Stimulated activated naive CD8-positive, alpha-beta T cell treated with anti-CD3 and anti-CD28 coated beads, Interleukin-15, Interleukin-2, amounts not matched to agents 100 ng/mL and 50 ng/mL, for 24 hours (primary cell): ENCODE measurements around the gene OR2A1.
"Not testable (repeated sequence)": the region's sequence is repeated elsewhere in the genome, so short reads cannot be mapped to it uniquely, and the experiment has no call there.

Experiments used
- H3K27ac Mint-ChIP-seq: one replicate; pipeline ENCODE4 v1.8.0; 2021; ENCODE audit warnings: mild to moderate bottlenecking, mixed read lengths
- H3K27me3 Mint-ChIP-seq: one replicate; pipeline ENCODE4 v1.8.0; 2021; ENCODE audit warnings: mixed read lengths
- H3K36me3 Mint-ChIP-seq: one replicate; pipeline ENCODE4 v1.8.0; 2021; ENCODE audit warnings: low read depth, mixed read lengths
- H3K4me1 Mint-ChIP-seq: one replicate; pipeline ENCODE4 v1.8.0; 2021; ENCODE audit warnings: low read depth, mixed read lengths
- H3K4me3 Mint-ChIP-seq: one replicate; pipeline ENCODE4 v1.8.0; 2021; ENCODE audit warnings: mild to moderate bottlenecking, mixed read lengths
- H3K9me3 Mint-ChIP-seq: one replicate; pipeline ENCODE4 v1.8.0; 2021; ENCODE audit warnings: mixed read lengths

The OR2A1 gene

DNA sequence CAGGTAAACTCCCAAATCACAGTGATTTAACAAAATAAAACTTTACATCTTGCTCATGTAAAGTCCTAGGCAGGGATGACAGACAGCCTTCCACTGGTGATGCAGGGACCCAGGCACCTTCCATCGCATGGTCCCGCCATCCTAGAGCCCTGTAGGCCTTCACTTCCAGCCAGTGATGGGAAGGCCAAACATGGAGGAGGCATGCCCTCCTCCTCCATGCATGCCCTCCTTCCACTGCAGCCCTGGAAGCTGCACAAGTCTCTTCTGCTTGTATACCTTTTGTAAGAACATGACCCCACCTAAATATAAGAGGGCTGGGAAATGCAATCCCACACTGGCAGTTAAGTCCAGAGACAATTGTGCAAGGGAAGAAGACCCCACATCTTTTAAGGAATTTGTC is 2.5 kb upstream of the OR2A1 start:
- not testable (repeated sequence) for H3K4me1 Mint-ChIP-seq, H3K27ac Mint-ChIP-seq, H3K9me3 Mint-ChIP-seq, H3K4me3 Mint-ChIP-seq, H3K36me3 Mint-ChIP-seq, H3K27me3 Mint-ChIP-seq

DNA sequence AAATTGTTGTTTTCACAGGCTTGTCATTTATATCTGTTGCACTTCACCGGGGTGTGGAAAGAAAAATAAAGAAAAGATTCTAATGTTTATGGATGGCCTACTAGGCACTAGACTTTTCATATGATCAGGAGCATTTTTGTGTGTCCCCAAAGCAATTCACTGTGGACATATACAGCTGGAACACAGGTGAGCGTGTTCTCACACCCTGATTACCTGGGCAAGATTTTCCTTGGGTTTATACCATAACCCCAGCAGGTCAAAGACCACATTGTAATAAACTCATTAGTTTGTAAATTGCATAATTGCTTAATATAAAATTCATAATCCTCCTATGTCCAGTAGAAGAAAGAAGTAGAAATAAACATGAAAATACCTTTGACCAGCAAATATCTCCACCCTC is 1.0 kb upstream of the OR2A1 start:
- not testable (repeated sequence) for H3K36me3 Mint-ChIP-seq, H3K4me3 Mint-ChIP-seq, H3K9me3 Mint-ChIP-seq, H3K27ac Mint-ChIP-seq, H3K4me1 Mint-ChIP-seq, H3K27me3 Mint-ChIP-seq

DNA sequence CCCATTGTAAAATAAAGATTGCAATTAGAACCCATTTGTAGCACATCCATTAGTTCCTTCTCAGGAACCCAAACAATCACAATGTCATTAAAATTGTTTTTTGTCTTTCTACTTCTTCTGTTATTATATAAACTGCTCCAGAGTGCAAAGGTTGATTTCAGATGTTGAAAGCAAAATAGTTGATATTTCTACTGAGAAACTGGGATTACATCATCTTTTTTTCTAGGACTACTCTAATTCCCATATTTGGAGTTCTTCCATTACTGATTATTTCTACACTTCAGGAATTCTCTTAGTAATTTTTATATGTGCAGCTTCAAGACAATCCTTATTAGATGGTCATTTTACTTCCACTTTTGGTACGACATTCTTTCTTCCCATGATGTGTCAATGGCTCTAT is 5.3 kb downstream of the OR2A1 start:
- H3K4me1 Mint-ChIP-seq, H3K9me3 Mint-ChIP-seq, H3K36me3 Mint-ChIP-seq, H3K27ac Mint-ChIP-seq, H3K4me3 Mint-ChIP-seq, H3K27me3 Mint-ChIP-seq: not testable (repeated sequence)

GRCh38 chr7:144319547-144319946 is 7.3 kb downstream of the OR2A1 start:
- H3K36me3 Mint-ChIP-seq, H3K9me3 Mint-ChIP-seq, H3K4me3 Mint-ChIP-seq, H3K27me3 Mint-ChIP-seq, H3K27ac Mint-ChIP-seq, H3K4me1 Mint-ChIP-seq: not testable (repeated sequence)

- H3K27me3 Mint-ChIP-seq, H3K4me3 Mint-ChIP-seq, H3K27ac Mint-ChIP-seq, H3K9me3 Mint-ChIP-seq, H3K36me3 Mint-ChIP-seq, H3K4me1 Mint-ChIP-seq: not testable (repeated sequence)
Observed at GRCh38 chr7:144321677-144322206, 9.5 kb downstream of the OR2A1 start.

DNA sequence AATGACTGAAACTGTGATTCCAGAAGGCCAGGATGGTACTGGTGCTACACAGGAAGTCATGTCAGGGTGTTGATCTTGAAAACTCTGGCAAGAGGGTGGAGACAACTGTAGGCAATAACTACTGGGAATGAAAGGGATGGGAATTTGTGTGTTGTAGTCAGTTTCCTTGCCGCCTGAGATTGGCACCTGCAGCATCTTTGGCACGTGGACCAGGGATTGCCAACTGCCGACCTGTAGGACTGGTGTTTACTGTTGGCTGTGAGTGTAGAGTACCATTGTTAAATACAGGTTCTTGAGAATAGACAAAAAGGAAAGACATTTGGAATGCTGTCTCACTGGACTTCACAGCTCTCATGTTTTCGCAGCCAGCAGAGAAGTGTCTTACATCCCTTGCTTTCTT is 11.1 kb downstream of the OR2A1 start:
- H3K27me3 Mint-ChIP-seq, H3K4me3 Mint-ChIP-seq, H3K9me3 Mint-ChIP-seq, H3K4me1 Mint-ChIP-seq, H3K27ac Mint-ChIP-seq, H3K36me3 Mint-ChIP-seq: not testable (repeated sequence)

DNA sequence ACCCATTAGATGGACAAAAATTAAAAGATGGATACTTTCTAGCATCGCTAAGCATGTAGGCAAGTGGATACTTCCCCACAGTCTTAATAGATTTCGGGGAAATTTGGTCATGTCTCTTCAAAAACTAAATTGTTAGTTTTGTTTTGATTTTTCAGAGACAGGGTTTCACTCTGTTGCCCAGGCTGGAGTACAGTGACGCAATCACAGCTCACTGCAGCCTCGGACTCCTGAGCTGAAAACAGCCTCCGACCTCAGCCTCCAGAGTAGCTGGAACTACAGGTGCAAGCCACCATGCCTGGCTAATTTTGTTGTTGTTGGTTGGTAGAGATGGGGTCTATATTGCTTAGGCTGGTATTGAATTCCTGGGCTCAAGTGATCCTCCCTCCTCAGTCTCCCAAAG is 13.6 kb downstream of the OR2A1 start:
- not testable (repeated sequence) for H3K9me3 Mint-ChIP-seq, H3K36me3 Mint-ChIP-seq, H3K4me3 Mint-ChIP-seq, H3K4me1 Mint-ChIP-seq, H3K27me3 Mint-ChIP-seq, H3K27ac Mint-ChIP-seq

DNA sequence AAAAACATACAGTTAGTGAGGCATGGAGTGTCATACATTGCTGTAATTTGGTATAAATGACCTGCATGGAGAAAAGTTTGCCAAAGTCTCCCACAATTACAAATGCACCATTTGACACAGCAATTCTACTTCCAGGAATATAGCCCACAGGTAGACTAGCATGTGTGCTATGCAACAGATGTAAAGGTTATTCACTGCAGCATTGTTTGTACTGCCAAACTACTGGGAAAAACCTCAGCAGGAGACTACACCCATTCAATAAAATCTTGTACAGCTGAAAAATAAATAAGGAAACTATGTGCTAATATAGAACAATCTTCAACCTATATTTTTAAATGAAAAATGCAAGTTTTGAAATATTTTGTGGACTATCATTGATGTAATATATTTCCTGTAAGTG is 17.8 kb downstream of the OR2A1 start:
- H3K27me3 Mint-ChIP-seq, H3K36me3 Mint-ChIP-seq, H3K4me3 Mint-ChIP-seq, H3K4me1 Mint-ChIP-seq, H3K9me3 Mint-ChIP-seq, H3K27ac Mint-ChIP-seq: not testable (repeated sequence)

DNA sequence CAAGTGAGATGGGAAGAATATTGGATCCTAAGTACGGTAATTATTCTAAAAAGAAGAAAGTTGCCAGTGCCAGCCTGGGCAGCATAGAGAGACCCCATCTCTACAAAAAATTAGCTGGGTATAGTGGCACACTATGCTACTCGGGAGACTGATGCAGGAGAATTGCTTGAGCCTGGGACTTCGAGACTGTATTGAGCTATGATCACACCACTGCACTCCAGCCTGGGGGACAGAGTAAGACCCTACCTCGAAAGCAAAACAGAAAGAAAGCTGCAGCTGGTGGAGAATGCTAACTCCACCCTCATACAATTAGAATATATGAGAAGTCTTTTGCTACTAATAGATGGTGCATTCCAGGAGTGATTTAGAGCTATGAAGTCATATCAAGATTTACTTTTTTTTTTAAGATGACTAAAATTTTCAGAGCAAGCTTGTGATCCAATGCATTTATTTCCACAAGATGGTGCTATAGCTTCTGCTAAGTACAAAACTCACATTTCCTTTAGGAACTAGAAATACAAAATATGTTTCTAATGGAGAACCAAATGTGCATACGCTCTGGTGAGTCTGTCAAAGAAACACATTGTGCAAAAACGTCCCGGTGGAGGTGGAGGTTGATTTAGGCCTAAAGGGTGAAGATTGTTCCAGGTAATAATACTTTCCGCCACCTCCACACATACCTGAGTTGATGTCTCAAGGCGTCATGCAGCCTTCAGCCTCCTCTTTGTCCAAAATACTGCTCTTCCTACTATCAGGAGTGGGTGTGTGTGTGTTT is 19.2 kb downstream of the OR2A1 start:
- not testable (repeated sequence) for H3K9me3 Mint-ChIP-seq, H3K36me3 Mint-ChIP-seq, H3K4me1 Mint-ChIP-seq, H3K4me3 Mint-ChIP-seq, H3K27me3 Mint-ChIP-seq, H3K27ac Mint-ChIP-seq

- not testable (repeated sequence) for H3K4me1 Mint-ChIP-seq, H3K9me3 Mint-ChIP-seq, H3K27me3 Mint-ChIP-seq, H3K27ac Mint-ChIP-seq, H3K4me3 Mint-ChIP-seq, H3K36me3 Mint-ChIP-seq
Observed at GRCh38 chr7:144331996-144332288, 19.7 kb downstream of the OR2A1 start.

DNA sequence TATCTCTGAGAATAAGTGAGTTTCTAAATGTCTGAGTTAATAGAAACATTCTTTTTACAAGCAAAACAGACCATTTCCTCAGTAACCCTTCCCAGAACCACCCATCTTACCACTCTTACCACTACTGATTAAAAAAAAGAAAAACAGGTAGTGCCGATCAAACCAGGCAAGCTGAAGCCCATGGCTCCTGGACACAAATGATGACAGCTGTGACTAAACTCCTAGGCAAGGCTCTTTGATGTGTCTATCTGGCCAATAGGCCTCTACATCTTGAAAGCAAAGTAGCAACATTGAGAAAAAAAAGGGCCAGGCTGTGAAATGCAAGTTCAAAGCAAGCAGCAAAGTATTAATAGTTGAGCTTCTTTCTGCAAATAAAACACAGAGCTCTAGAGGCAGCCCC is 36.4 kb downstream of the OR2A1 start:
- H3K27me3 Mint-ChIP-seq, H3K4me3 Mint-ChIP-seq, H3K36me3 Mint-ChIP-seq, H3K27ac Mint-ChIP-seq, H3K9me3 Mint-ChIP-seq, H3K4me1 Mint-ChIP-seq: not testable (repeated sequence)

DNA sequence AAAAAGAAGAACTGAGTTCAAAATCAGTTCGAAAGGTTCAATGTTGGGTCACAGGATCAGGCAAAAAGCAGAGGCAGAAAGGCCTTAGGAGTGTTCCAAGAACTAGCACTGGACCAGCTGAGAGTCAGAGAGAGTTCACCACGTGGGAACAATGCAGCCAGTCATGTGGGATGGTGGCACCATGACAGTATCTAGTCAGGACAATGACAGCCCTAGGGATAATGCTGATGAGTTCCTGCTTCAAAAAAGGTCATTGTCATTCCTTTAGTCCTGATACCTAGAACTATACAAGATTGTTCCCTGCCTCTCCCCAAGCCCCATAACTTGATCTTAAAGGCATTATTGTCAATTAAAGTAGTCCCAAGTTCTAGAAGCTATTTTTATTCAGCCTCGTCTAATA is 39.4 kb downstream of the OR2A1 start:
- H3K9me3 Mint-ChIP-seq, H3K27ac Mint-ChIP-seq, H3K36me3 Mint-ChIP-seq, H3K4me1 Mint-ChIP-seq, H3K27me3 Mint-ChIP-seq, H3K4me3 Mint-ChIP-seq: not testable (repeated sequence)

DNA sequence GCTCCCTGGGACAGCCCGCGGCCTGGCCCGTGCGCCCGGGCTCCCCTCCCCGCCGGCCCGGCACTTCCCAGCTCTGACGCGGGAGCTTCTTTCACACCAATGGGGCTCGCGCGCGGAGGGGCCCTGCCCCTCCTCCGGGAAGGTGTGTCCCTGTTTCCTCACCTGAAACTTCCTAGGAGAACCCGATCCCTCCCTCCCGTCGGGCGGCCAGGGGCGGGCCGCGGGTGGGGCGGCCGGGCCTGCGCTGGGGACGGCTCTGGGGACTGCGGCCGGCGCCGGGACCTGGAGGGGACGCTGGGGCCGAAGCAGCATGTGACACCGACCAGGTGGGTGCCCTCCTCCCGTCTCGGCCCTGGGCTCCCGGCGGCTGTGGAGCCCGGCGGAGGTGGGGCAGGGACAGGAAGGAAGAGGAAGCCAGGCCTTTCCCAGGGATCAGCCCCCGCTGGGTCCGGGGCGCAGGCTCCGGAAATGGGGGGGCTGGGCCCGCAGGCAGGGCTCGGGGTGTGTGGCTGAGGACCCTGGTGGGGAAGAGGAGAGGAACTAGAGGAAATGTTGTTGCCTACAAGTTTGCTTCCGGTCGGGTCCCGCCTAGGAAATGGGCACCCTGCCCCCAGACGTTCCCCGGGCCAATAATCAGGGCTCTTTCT is 43.1 kb downstream of the OR2A1 start, which contains the start of gene ARHGEF5:
Gene ARHGEF5 (plus strand): TSS at position 227 of the 647 bp plus-strand sequence. CDS start 7,268 bp downstream, outside the sequence.
- not testable (repeated sequence) for H3K9me3 Mint-ChIP-seq, H3K36me3 Mint-ChIP-seq, H3K4me1 Mint-ChIP-seq, H3K27me3 Mint-ChIP-seq
- peak within 1 kb of the TSS; percentile 79 for H3K4me3 Mint-ChIP-seq
- H3K27ac Mint-ChIP-seq, result peak within 1 kb of the TSS; percentile 74

DNA sequence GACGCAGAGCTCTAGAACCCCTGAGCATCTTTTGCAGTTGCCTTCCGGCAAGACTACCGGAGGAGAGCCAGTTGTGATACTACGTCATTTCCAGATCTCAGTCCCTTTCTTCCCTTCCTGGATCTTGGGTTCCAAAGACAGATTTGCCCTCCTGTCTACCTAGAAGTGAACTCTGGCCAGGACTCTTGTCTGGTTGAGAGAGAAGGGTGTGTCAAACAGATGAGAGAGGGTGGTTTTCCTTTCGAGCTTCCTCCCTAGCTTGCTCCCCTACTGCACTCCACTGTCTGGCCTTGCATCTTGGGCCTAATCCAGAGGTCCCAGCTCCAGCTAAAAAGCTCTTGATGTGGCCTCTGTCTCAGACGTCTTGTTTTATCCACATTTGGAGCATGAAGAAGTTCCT is 44.0 kb downstream of the OR2A1 start:
- H3K27me3 Mint-ChIP-seq, H3K4me3 Mint-ChIP-seq, H3K9me3 Mint-ChIP-seq, H3K36me3 Mint-ChIP-seq, H3K4me1 Mint-ChIP-seq, H3K27ac Mint-ChIP-seq: not testable (repeated sequence)

DNA sequence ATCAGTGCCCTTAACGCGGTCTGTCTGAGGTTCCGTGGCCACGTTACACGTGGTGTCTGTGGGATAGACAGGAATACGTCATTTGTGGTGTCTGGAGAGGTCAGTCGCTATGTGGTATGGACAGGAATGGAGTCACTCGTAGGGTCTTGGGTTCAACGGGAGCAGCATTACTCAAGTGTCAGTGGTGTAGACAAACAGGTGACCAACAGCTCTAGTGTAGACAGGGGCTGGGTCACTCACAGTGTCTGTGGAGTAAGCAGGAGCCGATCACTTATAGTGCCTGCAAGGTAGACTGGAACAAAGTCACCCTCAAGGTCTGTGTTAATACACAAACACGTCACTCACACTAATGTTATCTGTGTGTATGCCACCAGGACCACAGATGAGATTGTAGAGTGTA is 44.6 kb downstream of the OR2A1 start:
- H3K27me3 Mint-ChIP-seq, H3K4me1 Mint-ChIP-seq, H3K9me3 Mint-ChIP-seq, H3K36me3 Mint-ChIP-seq, H3K27ac Mint-ChIP-seq, H3K4me3 Mint-ChIP-seq: not testable (repeated sequence)

DNA sequence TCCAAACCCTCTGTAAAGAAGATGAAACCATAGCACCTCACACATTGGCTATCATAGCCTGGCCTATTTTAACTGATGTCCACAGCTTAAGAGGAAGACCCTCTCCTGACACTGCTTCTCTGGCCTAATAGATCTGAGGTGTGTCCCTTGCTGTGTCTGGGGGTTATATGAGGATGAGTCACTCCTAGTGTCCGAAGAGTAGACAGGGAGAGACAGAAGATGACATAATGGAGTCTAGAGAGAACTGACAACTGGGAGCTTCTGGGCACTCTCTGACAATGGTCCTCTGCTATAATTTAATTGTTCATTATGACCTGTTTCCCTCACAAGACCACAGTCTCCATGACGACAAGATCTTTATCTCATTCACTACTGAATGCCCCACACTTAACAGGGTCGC is 49.8 kb downstream of the OR2A1 start:
- not testable (repeated sequence) for H3K27ac Mint-ChIP-seq, H3K27me3 Mint-ChIP-seq, H3K4me1 Mint-ChIP-seq, H3K4me3 Mint-ChIP-seq, H3K36me3 Mint-ChIP-seq, H3K9me3 Mint-ChIP-seq
